G401.6 (cell line): ENCODE results near the gene MYOF.
"Not testable (repeated sequence)": the region's sequence is repeated elsewhere in the genome, so short reads cannot be mapped to it uniquely, and the experiment has no call there.

Source experiments
- FAIRE-seq: peaks from 2 replicates; lab custom pipeline; 2012; peaks lifted over from hg19 to GRCh38; lab: Jason Lieb, UNC

The MYOF gene

GRCh38 chr10:93454146-93454545 lies 28.0 kb downstream of the MYOF start:
- FAIRE-seq, result no peak

GRCh38 chr10:93452143-93452542 lies 30.0 kb downstream of the MYOF start:
- no peak for FAIRE-seq

GRCh38 chr10:93451244-93451947 lies 30.7 kb downstream of the MYOF start:
- FAIRE-seq, result no peak

- FAIRE-seq, result no peak
These were observed 34.2 kb downstream of the MYOF start for GRCh38 chr10:93447970-93448369.

GRCh38 chr10:93447019-93447418 lies 35.1 kb downstream of the MYOF start:
- no peak for FAIRE-seq

GRCh38 chr10:93445978-93446720 lies 36.0 kb downstream of the MYOF start:
- FAIRE-seq, result no peak

GRCh38 chr10:93445097-93445960 lies 36.8 kb downstream of the MYOF start:
- FAIRE-seq, result peak; percentile 87

- no peak for FAIRE-seq
These were observed 38.7 kb downstream of the MYOF start for GRCh38 chr10:93443481-93443880.

GRCh38 chr10:93442721-93443120 lies 39.4 kb downstream of the MYOF start:
- not testable (repeated sequence) for FAIRE-seq

- no peak for FAIRE-seq
These were observed 41.5 kb downstream of the MYOF start for GRCh38 chr10:93440591-93441091.

- peak; percentile 86 for FAIRE-seq
These were observed 43.4 kb downstream of the MYOF start for GRCh38 chr10:93438613-93439253.

- FAIRE-seq, result peak; percentile 80
These were observed 44.1 kb downstream of the MYOF start for GRCh38 chr10:93437946-93438612.

GRCh38 chr10:93437086-93437945 lies 44.8 kb downstream of the MYOF start:
- FAIRE-seq, result peak; percentile 99

- no peak for FAIRE-seq
These were observed 45.5 kb downstream of the MYOF start for GRCh38 chr10:93436591-93437085.

- FAIRE-seq, result no peak
These were observed 46.3 kb downstream of the MYOF start for GRCh38 chr10:93435621-93436397.

GRCh38 chr10:93434991-93435491 lies 47.1 kb downstream of the MYOF start:
- FAIRE-seq, result no peak

GRCh38 chr10:93431361-93431760 lies 50.8 kb downstream of the MYOF start:
- peak; percentile 13 for FAIRE-seq

- no peak for FAIRE-seq
These were observed 56.3 kb downstream of the MYOF start for GRCh38 chr10:93425861-93426260.

GRCh38 chr10:93422118-93422517 lies 60.0 kb downstream of the MYOF start:
- FAIRE-seq, result no peak
